Liver (tissue), 9 donors: ENCODE measurements around the gene LRP11. TPM values are rescaled to one million over a fixed set of nuclear protein-coding genes. Genes with fewer than 3 reads are reported as not detected.

Experiments used
- DNase-seq: peaks from one replicate; pipeline ENCODE4 v3.0.0-alpha.2; 2017; ENCODE audit warnings: low spot score
- H3K27ac ChIP-seq, 2 donors: one replicate each; pipeline ENCODE4 v1.7.0; 2013; ENCODE audit warnings: inconsistent platforms in 2 of 2, low read length in 2 of 2, control low read depth in 1 of 2, low read depth in 1 of 2, mild to moderate bottlenecking in 1 of 2
- H3K27me3 ChIP-seq, 4 donors: one replicate each; pipeline versions ENCODE4 v1.6.1 to v1.7.0; 2013; ENCODE audit warnings: low read length in 3 of 4, inconsistent platforms in 1 of 4, mild to moderate bottlenecking in 1 of 4, moderate library complexity in 1 of 4; ENCODE audit not compliant: control insufficient read depth in 4 of 4, insufficient read depth in 4 of 4
- H3K36me3 ChIP-seq, 4 donors: one replicate each; pipeline versions ENCODE4 v1.6.1 to v1.7.0; 2013; ENCODE audit warnings: low read length in 3 of 4, mild to moderate bottlenecking in 3 of 4, low read depth in 1 of 4, moderate library complexity in 1 of 4; ENCODE audit not compliant: control insufficient read depth in 4 of 4, insufficient read depth in 3 of 4
- H3K4me1 ChIP-seq, 4 donors: one replicate each; pipeline versions ENCODE4 v1.6.1 to v1.7.0; 2013; ENCODE audit warnings: low read length in 3 of 4, mild to moderate bottlenecking in 3 of 4, moderate library complexity in 1 of 4; ENCODE audit not compliant: control insufficient read depth in 4 of 4, insufficient read depth in 4 of 4
- H3K4me3 ChIP-seq, 3 donors: one replicate each; pipeline versions ENCODE4 v1.6.1 to v1.7.0; 2013; ENCODE audit warnings: low read length in 3 of 3, control low read depth in 1 of 3, low read depth in 1 of 3, mild to moderate bottlenecking in 1 of 3
- H3K9ac ChIP-seq, 2 donors: one replicate each; pipeline ENCODE4 v1.7.0; 2013; ENCODE audit warnings: low read length in 2 of 2, mild to moderate bottlenecking in 2 of 2, moderate library complexity in 2 of 2, control low read depth in 1 of 2, low read depth in 1 of 2
- H3K9me3 ChIP-seq, 4 donors: one replicate each; pipeline versions ENCODE4 v1.6.1 to v1.7.0; 2013; ENCODE audit warnings: low read length in 3 of 4; ENCODE audit not compliant: control insufficient read depth in 4 of 4
- EGR1 ChIP-seq, 2 donors: IDR thresholded peaks; 2 replicates each; pipeline ENCODE4 v1.6.1; 2016 to 2018; ENCODE audit warnings: antibody characterized with exemption in 2 of 2, low read depth in 2 of 2
- FOXA1 ChIP-seq: IDR thresholded peaks from 2 replicates; pipeline ENCODE4 v1.6.1; 2016; ENCODE audit warnings: antibody characterized with exemption
- FOXA2 ChIP-seq: IDR thresholded peaks from 2 replicates; pipeline ENCODE4 v1.6.1; 2016; ENCODE audit warnings: antibody characterized with exemption
- GABPA ChIP-seq, 2 donors: IDR thresholded peaks in 1 of 2; conservative IDR thresholded peaks in 1 of 2; 2 replicates each; pipeline ENCODE4 v1.6.1; 2016; ENCODE audit warnings: antibody characterized with exemption in 2 of 2, mild to moderate bottlenecking in 1 of 2, moderate library complexity in 1 of 2
- HNF4A ChIP-seq, 2 donors: conservative IDR thresholded peaks; 2 replicates each; pipeline ENCODE4 v1.6.1; 2016; ENCODE audit warnings: antibody characterized with exemption in 2 of 2, mild to moderate bottlenecking in 2 of 2
- HNF4G ChIP-seq: IDR thresholded peaks from 2 replicates; pipeline ENCODE4 v1.6.1; 2016; ENCODE audit warnings: antibody characterized with exemption
- JUND ChIP-seq, 2 donors: IDR thresholded peaks; 2 replicates each; pipeline ENCODE4 v1.6.1; 2016; ENCODE audit warnings: antibody characterized with exemption in 2 of 2
- NR2F2 ChIP-seq: IDR thresholded peaks from 2 replicates; pipeline ENCODE4 v1.6.1; 2016; ENCODE audit warnings: antibody characterized with exemption
- RAD21 ChIP-seq, 2 donors: IDR thresholded peaks; 2 replicates each; pipeline ENCODE4 v1.6.1; 2016; ENCODE audit warnings: antibody characterized with exemption in 2 of 2, mild to moderate bottlenecking in 2 of 2
- REST ChIP-seq: IDR thresholded peaks from 2 replicates; pipeline ENCODE4 v1.6.1; 2016; ENCODE audit warnings: antibody characterized with exemption, mild to moderate bottlenecking
- RXRA ChIP-seq, 2 donors: IDR thresholded peaks; 2 replicates each; pipeline ENCODE4 v1.6.1; 2017 to 2018; ENCODE audit warnings: antibody characterized with exemption in 2 of 2, mild to moderate bottlenecking in 1 of 2
- SP1 ChIP-seq: IDR thresholded peaks from 2 replicates; pipeline ENCODE4 v1.6.1; 2018; ENCODE audit warnings: antibody characterized with exemption, mild to moderate bottlenecking
- TAF1 ChIP-seq: conservative IDR thresholded peaks from 2 replicates; pipeline ENCODE4 v1.6.1; 2016; ENCODE audit warnings: antibody characterized with exemption, mild to moderate bottlenecking
- YY1 ChIP-seq: IDR thresholded peaks from 2 replicates; pipeline ENCODE4 v1.6.1; 2016; ENCODE audit warnings: antibody characterized with exemption, mild to moderate bottlenecking
- WGBS: extraction: QIAGEN DNeasy Blood & Tissue Kit; methylation state at CpG from one replicate; pipeline ENCODE4 v1.1.7; 2013; 5-methylcytosine and 5-hydroxymethylcytosine counted together
- polyA plus RNA-seq, 2 donors: library from polyadenylated mRNA; stranded (reverse) in 1 of 2; unstranded in 1 of 2; fragments of 200-250 nt in 1 of 2; fragments of >200 nt in 1 of 2; fragmentation: Nextera tagmentation in 1 of 2; extraction: Ambion mirVana in 1 of 2; gene quantifications; one replicate each; pipeline versions ENCODE4 v1.2.1 to v1.2.3, GENCODE V29; 2013 to 2015
- total RNA-seq, 2 donors: library from RNA; depleted of rRNA; stranded (reverse); fragments of >200 nt; gene quantifications; one replicate each; pipeline ENCODE4 v1.2.3, GENCODE V29; 2014
- TF ChIP-seq, protein P1 (sequence below): fragments of 150-350 bp; IDR thresholded peaks from 2 replicates; pipeline ENCODE4 v1.5.1; 2017; ENCODE audit warnings: improper control_type of control experiment, low read depth, low read length; ENCODE audit not compliant: missing input control
- TF ChIP-seq, protein P2 (sequence below): IDR thresholded peaks from 2 replicates; pipeline ENCODE4 v1.6.1; 2016; ENCODE audit warnings: antibody characterized with exemption
- TF ChIP-seq, protein P3 (sequence below): IDR thresholded peaks from 2 replicates; pipeline ENCODE4 v1.6.1; 2016; ENCODE audit warnings: antibody characterized with exemption
- TF ChIP-seq, protein P4 (sequence below): IDR thresholded peaks from 2 replicates; pipeline ENCODE4 v1.6.1; 2016; ENCODE audit warnings: antibody characterized with exemption
- donor health status: healthy.
- donor health status: healthy.
- donor health status: healthy.
- donor health status: healthy.
- donor health status: healthy.

The LRP11 gene
- total and polyA plus RNA-seq, 4 donors, result 3.4 to 13.3 (median 6.0) TPM

GRCh38 chr6:149783551-149783950 is 80.6 kb downstream of the LRP11 start:
- Histone ChIP-seq H3K4me1 (no peaks in the 10 kb centered on the region), H3K9me3 (no peaks in the 10 kb centered on the region), H3K27ac (no peak overlapping the region), H3K27me3 (no peaks in the 10 kb centered on the region), H3K9ac (no peak overlapping the region), H3K36me3 (peaks cover 1 to 13% (median 11%) of the 10 kb centered on the region in 4 donors), H3K4me3 (no peak overlapping the region)
- 95% methylated on average over 3 of the region's 3 CpGs for WGBS
- TF ChIP-seq, protein P1, sequence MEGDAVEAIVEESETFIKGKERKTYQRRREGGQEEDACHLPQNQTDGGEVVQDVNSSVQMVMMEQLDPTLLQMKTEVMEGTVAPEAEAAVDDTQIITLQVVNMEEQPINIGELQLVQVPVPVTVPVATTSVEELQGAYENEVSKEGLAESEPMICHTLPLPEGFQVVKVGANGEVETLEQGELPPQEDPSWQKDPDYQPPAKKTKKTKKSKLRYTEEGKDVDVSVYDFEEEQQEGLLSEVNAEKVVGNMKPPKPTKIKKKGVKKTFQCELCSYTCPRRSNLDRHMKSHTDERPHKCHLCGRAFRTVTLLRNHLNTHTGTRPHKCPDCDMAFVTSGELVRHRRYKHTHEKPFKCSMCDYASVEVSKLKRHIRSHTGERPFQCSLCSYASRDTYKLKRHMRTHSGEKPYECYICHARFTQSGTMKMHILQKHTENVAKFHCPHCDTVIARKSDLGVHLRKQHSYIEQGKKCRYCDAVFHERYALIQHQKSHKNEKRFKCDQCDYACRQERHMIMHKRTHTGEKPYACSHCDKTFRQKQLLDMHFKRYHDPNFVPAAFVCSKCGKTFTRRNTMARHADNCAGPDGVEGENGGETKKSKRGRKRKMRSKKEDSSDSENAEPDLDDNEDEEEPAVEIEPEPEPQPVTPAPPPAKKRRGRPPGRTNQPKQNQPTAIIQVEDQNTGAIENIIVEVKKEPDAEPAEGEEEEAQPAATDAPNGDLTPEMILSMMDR, result no peak
- no peak for TF ChIP-seq NR2F2
- TF ChIP-seq YY1, result no peak
- TF ChIP-seq REST, result no peak
- TF ChIP-seq HNF4A (conservative IDR thresholded peaks at IDR 0.05), result no peak
- TF ChIP-seq RXRA (IDR thresholded peaks at IDR 0.05), result no peak
- TF ChIP-seq FOXA1, result no peak
- TF ChIP-seq, protein P2, sequence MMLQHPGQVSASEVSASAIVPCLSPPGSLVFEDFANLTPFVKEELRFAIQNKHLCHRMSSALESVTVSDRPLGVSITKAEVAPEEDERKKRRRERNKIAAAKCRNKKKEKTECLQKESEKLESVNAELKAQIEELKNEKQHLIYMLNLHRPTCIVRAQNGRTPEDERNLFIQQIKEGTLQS, result no peak
- TF ChIP-seq EGR1 (IDR thresholded peaks at IDR 0.05; ENCODE audit: low read depth in 2 of 2), result no peak
- TF ChIP-seq, protein P3, sequence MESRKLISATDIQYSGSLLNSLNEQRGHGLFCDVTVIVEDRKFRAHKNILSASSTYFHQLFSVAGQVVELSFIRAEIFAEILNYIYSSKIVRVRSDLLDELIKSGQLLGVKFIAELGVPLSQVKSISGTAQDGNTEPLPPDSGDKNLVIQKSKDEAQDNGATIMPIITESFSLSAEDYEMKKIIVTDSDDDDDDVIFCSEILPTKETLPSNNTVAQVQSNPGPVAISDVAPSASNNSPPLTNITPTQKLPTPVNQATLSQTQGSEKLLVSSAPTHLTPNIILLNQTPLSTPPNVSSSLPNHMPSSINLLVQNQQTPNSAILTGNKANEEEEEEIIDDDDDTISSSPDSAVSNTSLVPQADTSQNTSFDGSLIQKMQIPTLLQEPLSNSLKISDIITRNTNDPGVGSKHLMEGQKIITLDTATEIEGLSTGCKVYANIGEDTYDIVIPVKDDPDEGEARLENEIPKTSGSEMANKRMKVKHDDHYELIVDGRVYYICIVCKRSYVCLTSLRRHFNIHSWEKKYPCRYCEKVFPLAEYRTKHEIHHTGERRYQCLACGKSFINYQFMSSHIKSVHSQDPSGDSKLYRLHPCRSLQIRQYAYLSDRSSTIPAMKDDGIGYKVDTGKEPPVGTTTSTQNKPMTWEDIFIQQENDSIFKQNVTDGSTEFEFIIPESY, result no peak
- no peak for TF ChIP-seq RAD21 (IDR thresholded peaks at IDR 0.05)
- no peak for TF ChIP-seq SP1
- TF ChIP-seq GABPA (IDR thresholded peaks at IDR 0.05 in 1 of 2, conservative IDR thresholded peaks at IDR 0.05 in 1 of 2), result no peak
- TF ChIP-seq TAF1, result no peak
- TF ChIP-seq, protein P4, sequence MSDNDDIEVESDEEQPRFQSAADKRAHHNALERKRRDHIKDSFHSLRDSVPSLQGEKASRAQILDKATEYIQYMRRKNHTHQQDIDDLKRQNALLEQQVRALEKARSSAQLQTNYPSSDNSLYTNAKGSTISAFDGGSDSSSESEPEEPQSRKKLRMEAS, result no peak
- no peak for TF ChIP-seq FOXA2
- no peak for TF ChIP-seq HNF4G
- no peak for TF ChIP-seq JUND (IDR thresholded peaks at IDR 0.05)
- no peak for DNase-seq
